Nephron progenitor cell (in vitro differentiated cells): ENCODE results near the gene FGD6.

Experiments used
- DNase-seq: peaks from one replicate; pipeline ENCODE4 v3.0.0; 2021
- H3K27ac Mint-ChIP-seq: 2 replicates; pipeline ENCODE4 v1.8.0; 2021; ENCODE audit warnings: mild to moderate bottlenecking, moderate library complexity, mixed read lengths
- H3K27me3 Mint-ChIP-seq: 2 replicates; pipeline ENCODE4 v1.8.0; 2021; ENCODE audit warnings: mild to moderate bottlenecking, low read depth, mixed read lengths; ENCODE audit not compliant: poor library complexity
- H3K36me3 Mint-ChIP-seq: 2 replicates; pipeline ENCODE4 v1.8.0; 2021; ENCODE audit warnings: low read depth, mixed read lengths
- H3K4me1 Mint-ChIP-seq: 2 replicates; pipeline ENCODE4 v1.8.0; 2021; ENCODE audit warnings: mixed read lengths
- H3K4me3 Mint-ChIP-seq: 2 replicates; pipeline ENCODE4 v1.8.0; 2021; ENCODE audit warnings: mild to moderate bottlenecking, moderate library complexity, mixed read lengths
- H3K9me3 Mint-ChIP-seq: 2 replicates; pipeline ENCODE4 v1.8.0; 2021; ENCODE audit warnings: mild to moderate bottlenecking, moderate library complexity, mixed read lengths
- CTCF ChIP-seq: fragments of 200-600 bp; sonication (generic); IDR thresholded peaks from 2 replicates; pipeline ENCODE4 v1.5.0; 2021; ENCODE audit warnings: antibody characterized with exemption

The FGD6 gene

GRCh38 chr12:95184121-95184520, 33.1 kb downstream of the FGD6 start:
- no peak overlapping the region for H3K27ac Mint-ChIP-seq
- DNase-seq = no peak
- no peak overlapping the region for H3K4me3 Mint-ChIP-seq
- peaks cover 15% of the 10 kb centered on the region for H3K4me1 Mint-ChIP-seq
- peaks cover 21% of the 10 kb centered on the region for H3K36me3 Mint-ChIP-seq
- H3K9me3 Mint-ChIP-seq = no peaks in the 10 kb centered on the region
- H3K27me3 Mint-ChIP-seq = no peaks in the 10 kb centered on the region
- no peak for TF ChIP-seq CTCF

- H3K4me1 Mint-ChIP-seq = peaks cover 9% of the 10 kb centered on the region
- H3K36me3 Mint-ChIP-seq = peaks cover 21% of the 10 kb centered on the region
- TF ChIP-seq CTCF = no peak
- H3K27me3 Mint-ChIP-seq = no peaks in the 10 kb centered on the region
- no peak overlapping the region for H3K4me3 Mint-ChIP-seq
- H3K9me3 Mint-ChIP-seq = no peaks in the 10 kb centered on the region
- DNase-seq = no peak
- no peak overlapping the region for H3K27ac Mint-ChIP-seq
Observed at GRCh38 chr12:95182868-95183415, 34.3 kb downstream of the FGD6 start.

GRCh38 chr12:95181103-95181502, 36.2 kb downstream of the FGD6 start:
- Mint-ChIP-seq H3K27me3 (no peaks in the 10 kb centered on the region), H3K36me3 (peaks cover 17% of the 10 kb centered on the region), H3K4me1 (peaks cover 5% of the 10 kb centered on the region), H3K27ac (peak overlapping the region; percentile 54), H3K4me3 (no peak overlapping the region), H3K9me3 (no peaks in the 10 kb centered on the region)
- no peak for DNase-seq
- no peak for TF ChIP-seq CTCF

GRCh38 chr12:95179011-95179410, 38.3 kb downstream of the FGD6 start:
- Mint-ChIP-seq H3K4me1 (peaks cover 9% of the 10 kb centered on the region), H3K9me3 (peaks cover 3% of the 10 kb centered on the region), H3K4me3 (no peak overlapping the region), H3K27me3 (no peaks in the 10 kb centered on the region), H3K27ac (no peak overlapping the region), H3K36me3 (peaks cover 8% of the 10 kb centered on the region)
- no peak for DNase-seq
- no peak for TF ChIP-seq CTCF

- no peak for DNase-seq
- peaks cover 17% of the 10 kb centered on the region for H3K36me3 Mint-ChIP-seq
- no peak overlapping the region for H3K4me3 Mint-ChIP-seq
- peaks cover 3% of the 10 kb centered on the region for H3K9me3 Mint-ChIP-seq
- peaks cover 18% of the 10 kb centered on the region for H3K4me1 Mint-ChIP-seq
- H3K27ac Mint-ChIP-seq = no peak overlapping the region
- no peak for TF ChIP-seq CTCF
- H3K27me3 Mint-ChIP-seq = no peaks in the 10 kb centered on the region
Observed at GRCh38 chr12:95178136-95178535, 39.1 kb downstream of the FGD6 start.

- no peak overlapping the region for H3K27ac Mint-ChIP-seq
- peaks cover 24% of the 10 kb centered on the region for H3K4me1 Mint-ChIP-seq
- H3K27me3 Mint-ChIP-seq = no peaks in the 10 kb centered on the region
- TF ChIP-seq CTCF = no peak
- peaks cover 23% of the 10 kb centered on the region for H3K36me3 Mint-ChIP-seq
- peaks cover 3% of the 10 kb centered on the region for H3K9me3 Mint-ChIP-seq
- no peak overlapping the region for H3K4me3 Mint-ChIP-seq
- no peak for DNase-seq
Observed at GRCh38 chr12:95177201-95177768, 40.0 kb downstream of the FGD6 start.
